Inflammatory macrophage treated with lipopolysaccharide for 4 hours (primary cell): Measurements from ENCODE around the gene CREB3L2.
"Not testable (repeated sequence)": the region's sequence is repeated elsewhere in the genome, so short reads cannot be mapped to it uniquely, and the experiment has no call there.

Source experiments
- DNase-seq: peaks from one replicate; pipeline ENCODE4 v3.0.0-alpha.2; 2020

The CREB3L2 gene

DNA sequence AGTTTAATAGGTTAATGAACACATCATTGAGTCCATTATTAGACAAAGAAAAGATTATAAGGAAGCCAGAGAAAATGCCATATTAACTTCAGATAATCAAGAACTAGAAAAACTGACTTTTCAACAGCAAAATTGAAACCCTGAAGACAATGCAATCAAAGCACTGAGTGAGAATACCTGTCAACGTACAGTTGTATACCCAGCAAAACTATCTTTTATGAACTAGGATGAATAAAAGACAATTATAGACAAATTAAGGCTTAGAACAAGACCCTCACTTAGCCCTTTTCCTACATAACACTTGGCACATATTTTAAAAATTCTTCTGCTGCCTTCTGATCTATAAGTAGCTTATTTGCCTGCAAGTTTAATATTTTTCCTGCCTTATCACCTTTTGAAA is 136.1 kb downstream of the CREB3L2 start:
- no peak for DNase-seq

DNA sequence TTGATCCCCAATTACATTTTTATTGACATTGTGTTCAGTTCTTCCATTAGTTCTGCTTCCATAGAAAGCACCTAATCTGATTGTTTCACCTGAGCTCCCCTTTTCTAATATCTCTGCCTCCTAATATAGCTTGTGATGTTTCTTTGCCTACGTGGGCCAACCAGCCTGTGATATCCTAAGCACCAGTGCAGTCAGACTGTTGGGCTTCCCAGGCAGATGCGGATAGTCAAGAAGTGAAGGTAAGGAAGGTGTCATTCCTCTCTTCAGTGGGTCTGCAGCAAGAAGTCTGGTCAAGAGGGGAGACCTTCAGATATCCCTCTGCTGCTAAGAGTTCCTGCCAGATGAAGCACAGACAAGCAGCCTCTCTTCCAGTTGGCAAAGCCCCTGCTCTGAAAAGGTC is 138.9 kb downstream of the CREB3L2 start:
- DNase-seq, result no peak

DNA sequence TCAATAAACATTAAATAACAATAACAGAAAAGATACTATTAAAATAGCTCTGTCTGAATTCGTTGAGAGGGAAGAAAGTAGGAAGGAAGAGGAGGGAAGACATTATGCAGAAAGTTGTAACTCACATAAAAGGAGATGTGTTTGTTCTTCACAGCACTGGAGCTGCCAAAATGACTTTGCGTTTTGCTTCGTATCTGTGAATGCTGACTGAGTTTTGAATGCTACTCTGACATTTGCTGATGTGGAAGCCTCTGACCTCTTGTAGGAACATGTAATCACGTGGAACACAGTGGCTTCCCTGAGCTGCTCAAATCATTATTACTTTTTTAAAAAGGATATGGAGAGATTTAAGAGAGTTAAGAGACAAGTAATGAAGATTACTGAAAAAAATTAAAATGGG is 139.5 kb downstream of the CREB3L2 start:
- no peak for DNase-seq

DNA sequence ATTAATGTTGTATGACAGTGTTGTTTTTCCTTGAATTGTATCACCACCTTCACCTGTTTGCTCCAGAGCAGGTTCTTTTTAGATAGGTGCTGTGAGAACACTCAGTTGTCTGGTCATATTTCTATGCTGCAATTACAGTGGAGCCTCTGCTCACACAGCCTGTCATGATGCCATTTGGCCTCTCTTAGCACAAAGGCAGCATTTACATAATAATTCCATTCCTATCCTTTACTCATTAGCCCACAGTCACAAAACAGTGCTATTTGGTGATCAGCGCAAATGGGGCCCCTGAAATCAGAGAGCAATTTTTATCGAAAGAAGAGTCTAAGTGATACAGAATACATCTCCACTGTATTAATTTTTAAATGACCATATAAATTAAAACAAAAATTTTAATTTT is 141.3 kb downstream of the CREB3L2 start:
- DNase-seq, result no peak

DNA sequence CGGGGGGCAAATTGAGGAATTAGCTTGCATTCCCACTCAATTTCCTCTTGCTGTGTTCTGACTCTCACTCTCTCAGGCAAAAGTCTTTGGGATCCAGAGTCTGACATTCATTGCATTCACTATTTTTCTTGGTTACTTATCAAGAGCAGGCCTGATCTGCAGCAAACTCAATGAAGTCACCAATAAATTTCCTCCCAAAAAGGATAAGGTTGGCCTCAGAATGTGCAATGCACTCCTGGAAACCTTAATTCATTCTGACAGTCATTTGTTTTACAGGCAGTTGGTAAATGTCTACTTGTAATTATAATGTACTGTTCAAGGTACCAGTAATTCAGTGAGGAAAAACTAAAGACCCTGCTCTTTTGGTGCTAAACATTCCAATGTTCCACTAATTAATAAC is 148.8 kb downstream of the CREB3L2 start:
- no peak for DNase-seq

DNA sequence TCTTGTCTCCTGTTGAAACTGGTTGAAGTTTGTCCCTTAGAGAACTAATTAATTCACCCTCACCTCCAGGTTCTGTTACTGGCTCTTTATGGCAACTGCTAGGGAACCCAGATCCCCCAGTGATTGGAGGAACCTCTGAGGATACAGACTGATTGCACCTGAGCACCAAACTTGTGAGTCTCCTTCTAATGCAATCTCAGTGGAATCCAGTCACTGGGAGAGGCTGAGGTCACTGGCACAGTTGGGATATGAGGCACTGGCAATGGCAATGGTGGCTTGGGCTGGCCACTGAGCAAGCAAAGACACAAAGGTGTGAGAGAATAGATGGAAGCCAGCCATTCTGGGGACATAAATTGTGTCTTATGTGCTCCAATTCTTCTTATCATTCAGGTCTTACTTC is 149.8 kb downstream of the CREB3L2 start:
- DNase-seq, result no peak

DNA sequence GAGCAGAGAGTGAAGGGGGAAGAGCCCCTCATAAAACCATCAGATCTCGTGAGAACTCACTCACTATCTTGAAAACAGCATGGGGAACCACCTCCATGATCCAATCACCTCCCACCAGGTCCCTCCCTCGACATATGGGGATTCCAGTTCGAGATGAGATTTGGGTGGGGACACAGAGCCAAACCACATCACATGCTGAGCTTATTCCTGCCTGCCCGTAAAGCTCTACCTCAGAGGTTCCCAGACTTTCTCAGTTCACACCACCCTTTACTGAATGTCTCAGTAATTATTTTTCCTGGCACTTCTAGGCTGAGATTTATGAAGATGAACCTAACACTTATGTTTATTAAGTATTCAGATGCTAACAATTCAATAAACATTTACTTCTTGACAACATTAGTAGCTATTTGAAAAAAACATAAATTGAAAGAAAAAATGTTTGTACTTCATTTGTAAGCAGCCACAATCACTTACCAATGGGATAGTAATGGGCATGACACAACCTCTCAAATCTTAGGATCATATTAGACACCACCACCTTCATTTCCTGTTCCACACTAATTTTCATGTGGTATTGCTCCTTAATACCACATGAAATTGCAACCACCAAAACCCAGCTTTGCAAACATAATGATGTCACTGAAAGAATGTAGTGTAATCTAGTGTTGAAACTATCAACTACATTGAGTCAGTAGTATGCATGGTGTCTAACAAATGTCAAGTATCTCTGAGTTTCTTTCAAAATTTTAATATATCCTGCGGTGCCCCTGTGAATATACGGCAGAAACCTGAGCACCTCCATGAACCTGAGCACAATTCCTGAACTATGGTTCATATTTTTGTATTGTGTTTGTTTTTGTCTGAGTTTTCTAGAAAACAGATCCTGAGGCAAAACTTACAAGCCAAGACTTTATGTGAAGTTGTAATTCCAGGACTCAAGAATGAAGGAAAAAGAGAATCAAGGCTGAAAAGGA is 150.6 kb downstream of the CREB3L2 start:
- peak; percentile 51 for DNase-seq

DNA sequence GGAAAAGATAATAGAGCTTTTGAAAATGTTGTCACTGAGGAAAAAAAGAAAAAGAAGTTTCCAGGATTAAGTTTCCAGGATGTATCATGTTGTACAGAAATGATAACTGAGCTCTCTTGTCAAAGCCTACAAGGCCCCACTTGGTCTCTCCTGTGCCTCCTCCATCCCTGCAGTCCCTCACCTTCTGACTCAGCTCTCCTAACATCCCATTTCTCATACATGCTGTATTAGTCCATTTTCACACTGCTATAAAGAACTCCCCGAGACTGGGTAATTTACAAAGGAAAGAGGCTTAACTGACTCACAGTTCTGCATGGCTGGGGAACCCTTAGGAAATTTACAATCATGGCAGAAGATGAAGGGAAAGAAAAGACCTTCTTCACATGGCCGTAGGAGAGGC is 151.3 kb downstream of the CREB3L2 start:
- no peak for DNase-seq

DNA sequence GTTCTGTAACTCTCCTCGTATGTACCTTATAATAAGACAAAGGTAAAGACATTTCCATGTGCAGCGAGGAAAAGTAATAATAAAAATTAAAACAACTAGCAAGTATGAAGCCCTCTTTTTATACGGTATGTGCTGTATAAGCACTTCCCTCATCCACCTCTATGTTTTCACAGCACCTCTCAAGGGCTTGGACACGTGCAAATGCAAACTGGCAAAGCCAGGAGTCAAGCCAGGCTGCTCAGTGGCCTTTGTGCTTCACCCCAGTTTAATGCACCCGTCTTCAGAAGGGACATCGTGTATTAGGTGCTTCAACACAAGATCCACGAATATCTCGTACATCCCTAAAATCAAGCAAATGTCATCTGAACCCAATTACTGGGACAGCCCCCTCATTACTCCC is 153.8 kb downstream of the CREB3L2 start:
- no peak for DNase-seq

DNA sequence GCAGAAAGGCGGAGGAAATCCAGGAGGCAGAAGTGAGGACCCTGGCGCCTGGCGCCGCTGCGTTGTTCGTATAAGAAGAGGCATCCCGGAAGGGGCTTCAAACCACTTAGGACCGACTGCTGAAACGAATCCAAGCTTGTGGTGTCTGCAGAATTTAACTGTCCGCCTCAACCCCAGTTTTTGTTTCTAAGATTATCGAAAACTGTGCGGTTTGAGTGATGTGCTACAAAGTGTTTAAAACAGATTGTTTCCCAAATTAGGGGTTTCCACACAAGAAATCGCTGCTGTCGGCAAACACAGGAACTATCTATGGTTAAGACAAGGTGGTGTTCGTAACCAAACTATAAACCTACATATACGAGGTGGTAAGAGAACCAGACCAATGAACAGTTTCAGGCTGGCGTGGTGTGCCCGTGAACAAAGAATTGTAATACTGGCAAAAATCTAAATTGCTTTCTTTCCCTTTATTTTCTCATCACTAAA is 154.3 kb downstream of the CREB3L2 start:
- no peak for DNase-seq

DNA sequence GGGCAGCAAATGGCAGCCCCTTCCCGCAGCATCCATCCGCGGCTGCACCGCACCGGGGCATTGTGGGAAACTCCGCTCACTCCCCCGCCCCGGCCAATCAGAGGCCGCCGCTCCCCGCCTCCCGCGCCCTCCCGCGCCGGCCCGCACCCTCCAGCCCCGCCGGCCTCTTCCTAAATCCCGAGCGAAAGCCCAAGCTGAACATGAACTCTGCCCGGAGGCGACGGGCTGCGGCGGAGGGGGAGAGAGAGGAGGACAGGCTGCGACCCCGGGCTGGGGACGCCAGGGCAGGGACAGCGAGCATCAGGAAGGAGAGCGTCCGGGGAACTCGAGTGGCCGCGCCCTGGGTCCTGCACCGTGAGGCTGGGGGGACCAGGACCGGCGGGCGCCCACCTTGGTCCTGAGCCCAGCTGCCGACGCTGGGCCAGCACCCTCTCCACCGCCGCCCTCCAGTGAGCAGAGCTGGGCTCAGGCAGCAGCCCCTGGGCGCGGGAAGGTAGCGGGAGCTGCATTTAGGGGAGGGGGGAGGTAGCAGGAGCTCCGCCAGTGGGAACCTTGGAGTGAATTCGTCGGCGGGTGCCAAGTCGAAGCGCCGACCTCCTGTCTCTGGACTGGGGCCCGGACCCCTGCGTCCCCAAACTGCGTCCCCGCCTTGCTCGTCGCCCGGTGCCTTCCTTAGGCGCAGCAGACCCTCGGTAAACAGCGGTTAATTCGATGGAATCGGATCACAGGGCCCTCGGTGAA is 154.9 kb downstream of the CREB3L2 start, which contains the start of gene DGKI:
DGKI (minus strand) TSS at position 148 of the 741 bp plus-strand sequence.
- no peak for DNase-seq

DNA sequence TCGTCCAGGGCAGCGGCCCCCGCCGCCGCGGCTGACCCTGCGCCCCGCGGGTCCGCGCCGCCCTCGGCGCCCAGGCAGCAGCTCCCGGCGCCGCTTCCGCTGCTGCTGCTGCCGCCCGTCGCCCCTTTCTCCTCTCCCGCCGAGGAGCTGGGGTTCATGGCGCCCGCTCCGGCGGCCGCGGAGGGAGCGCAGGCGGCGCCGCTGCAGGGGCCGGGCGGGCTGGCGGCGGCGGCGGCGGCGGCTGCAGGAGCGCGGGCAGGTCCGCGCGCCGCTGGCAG is 155.4 kb downstream of the CREB3L2 start:
- DNase-seq, result no peak

DNA sequence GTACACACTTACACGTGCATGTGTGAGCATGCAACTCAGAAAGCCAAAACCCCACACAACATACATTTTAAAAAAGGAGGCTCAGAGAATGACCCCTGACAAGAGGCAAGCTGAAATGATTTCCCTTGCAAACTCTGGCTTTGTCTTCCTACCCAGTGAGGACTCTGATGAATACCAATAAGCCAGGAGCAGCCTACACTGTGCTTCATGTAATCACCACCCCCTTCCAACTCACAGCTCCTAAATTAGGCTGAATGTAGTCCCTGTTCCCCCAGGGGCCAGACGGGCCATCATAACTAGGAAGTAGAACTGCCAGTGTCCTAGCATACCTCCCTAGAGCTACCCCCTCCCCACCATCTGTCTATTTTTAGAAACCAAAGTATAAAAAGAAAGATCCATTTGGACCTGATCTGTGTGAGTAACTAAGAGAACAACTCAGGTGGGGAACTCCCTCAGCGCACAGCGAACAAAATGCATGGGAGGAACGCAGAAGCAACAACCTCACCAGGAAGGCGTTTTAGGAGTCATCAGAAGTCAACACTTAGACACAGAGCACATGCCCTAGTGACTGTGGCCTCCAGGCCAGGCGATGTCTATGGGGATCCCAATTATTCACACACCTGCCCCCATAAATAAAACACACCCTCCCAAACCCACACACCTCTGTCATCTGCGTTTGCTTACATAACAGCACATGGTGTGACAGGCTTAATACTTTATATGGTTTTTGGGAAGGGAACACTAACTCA is 157.0 kb downstream of the CREB3L2 start:
- DNase-seq, result no peak

DNA sequence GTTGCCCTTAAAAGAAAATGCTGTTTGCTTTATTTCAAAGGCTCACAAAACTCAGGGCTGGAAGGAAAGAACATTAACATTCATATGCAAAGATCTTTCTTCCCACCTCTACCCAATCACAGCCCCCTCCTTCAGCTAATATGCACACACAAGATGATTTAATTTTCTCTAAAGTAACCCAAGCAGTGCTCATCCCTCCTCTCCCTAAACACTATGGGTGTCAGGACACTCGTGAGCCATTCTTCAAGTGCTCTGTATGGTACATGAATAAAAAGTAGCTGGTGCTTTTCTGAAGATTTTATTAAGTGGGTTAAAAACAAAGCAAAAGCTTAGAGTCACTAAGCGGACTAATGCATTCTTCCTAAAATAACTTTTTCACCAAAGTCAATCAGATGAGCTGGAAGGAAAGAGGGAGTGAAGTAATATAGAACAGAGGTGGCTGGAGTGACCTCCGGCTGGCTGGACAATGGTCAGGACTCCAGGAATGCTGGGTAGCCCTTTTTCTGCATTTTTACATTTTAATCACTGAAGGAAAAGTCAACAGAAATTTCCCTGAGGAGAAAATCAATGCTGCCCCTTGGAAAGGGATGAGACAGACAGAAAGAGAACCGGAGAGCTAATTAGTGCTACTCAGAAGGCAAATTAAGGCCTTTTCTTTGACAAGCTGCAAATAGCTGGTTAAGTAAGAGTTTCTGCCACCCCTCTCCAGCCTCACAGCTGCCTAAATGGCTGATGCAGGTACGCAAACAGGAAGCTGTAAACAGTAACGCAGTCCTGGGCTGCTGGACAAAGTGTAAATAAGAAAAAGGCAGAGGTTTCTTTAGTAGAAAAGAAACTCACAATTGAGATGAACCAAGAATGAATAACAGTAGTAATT is 161.7 kb downstream of the CREB3L2 start:
- no peak for DNase-seq

DNA sequence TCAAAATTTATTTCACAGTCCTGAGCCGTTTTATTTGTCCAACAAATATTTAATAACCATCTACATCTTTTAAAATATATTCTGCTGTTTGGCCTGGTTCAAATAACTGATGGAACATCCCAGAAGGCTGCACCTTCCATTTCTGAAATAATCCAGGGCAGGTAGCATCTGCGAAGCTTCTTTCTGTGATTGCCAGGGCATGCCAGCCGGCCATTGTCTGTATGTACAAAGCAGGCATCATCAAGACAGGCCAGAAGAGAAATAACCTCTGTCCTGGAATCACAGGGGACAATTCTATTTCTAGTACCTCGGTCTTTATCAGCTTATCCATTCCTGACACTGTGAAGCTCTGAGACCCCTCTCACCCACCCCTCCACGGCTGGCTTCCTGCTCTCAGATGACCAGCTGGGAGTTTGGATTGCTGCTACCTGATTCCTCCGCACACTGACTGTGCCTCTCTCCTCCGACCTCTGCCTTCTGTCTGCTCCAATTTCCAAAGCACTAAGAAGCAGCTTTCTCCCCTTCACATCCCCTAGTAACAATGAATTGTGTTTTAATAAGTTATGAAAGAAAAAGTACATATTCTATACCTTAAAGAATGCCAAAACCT is 163.1 kb downstream of the CREB3L2 start:
- no peak for DNase-seq

DNA sequence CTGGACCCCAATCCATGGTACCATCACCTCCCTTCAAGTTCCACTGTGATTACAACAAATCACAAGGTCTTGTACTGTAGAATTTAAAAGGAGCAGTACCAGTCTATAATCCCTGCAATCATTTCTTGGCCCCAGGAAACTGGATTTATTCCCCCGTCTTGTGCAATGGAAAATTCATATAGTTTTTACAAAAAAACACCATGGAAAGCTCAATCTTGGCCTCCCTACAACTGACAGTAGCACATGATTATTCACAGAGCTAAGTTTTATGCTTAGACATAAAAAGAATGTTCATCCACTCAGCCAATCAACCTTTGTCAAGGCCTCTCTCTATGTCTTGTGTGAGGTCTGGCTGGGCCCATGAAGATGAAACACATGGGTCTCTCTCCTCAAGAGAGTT is 165.3 kb downstream of the CREB3L2 start:
- DNase-seq, result no peak

DNA sequence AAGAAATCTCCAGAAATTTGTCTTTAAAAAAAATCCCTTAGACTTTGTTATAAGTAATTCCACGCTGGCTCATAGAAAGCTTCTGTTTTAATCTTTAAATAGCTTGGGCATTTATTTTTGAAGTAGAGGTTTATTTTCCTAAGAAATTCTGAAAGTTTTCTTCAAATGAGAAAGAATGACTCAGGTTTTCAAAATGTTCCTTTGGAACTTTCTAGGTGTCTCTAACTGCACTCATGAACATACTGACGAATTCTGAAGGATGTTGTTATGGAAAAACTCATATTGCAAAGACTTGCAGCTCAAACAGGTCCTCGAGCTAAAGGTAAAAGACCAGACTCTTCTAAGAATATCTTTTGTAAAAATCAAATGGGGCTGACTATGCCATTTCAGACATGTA is 165.8 kb downstream of the CREB3L2 start:
- DNase-seq, result no peak

DNA sequence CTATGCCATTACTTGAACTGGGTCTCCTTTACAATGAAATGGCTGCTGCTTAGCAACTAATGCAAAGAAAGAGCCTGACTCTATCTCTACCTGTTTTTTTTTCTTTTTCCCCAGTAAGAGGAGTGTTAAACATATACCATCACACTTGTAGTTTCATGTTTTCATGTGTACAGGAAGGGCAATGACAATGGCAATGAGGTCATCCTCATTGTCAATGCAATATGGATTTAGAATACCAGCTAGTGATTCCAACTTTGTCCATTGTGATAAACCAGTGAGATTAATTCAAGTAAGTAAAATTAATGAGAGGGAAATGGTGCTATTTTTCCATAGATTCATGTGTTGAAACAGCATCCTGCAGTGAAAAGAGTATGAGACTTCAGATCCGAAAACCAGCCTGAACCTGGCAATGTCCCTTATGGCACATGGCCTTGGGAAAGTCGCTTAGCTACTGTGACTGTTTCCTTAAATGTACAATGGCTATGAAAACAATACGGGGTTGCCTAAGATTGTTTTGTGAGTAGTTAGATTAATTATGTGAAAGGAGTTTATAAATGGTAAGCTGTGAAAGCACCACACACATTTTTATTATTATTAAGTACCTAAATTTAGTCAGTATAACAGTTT is 166.3 kb downstream of the CREB3L2 start:
- no peak for DNase-seq

DNA sequence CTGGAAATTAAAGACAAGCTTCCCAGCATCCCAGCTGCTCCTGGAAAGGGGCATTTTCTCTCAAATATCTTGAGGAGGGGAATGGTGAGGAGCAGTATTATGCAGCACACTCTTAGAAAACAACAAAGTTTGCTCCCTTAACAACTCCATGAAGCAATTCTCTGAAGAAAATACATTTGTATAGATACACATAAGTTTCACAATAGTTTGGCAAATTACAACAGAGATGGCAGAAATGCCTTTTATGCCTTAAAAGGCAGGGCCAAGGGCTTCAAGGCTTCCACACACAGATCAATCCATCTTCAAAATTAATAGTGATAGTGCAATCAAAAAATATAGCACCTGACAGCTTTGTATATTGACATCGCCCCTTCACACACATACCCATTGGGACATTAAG is 167.3 kb downstream of the CREB3L2 start:
- no peak for DNase-seq

DNA sequence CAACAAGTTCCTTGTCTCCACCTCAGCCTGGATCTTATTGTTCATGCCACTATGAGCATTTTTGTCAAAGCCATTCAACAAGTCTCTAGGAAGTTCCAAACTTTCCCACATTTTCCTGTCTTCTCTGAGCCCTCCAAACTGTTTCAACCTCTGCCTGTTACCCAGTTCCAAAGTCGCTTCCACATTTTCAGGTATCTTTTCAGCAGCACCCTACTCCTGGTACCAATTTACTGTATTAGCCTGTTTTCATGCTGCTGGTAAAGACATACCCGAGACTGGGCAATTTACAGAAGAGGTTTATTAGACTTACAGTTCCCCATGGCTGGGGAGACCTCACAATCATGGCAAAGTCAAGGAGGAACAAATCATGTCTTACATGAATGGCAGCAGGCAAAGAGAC is 168.9 kb downstream of the CREB3L2 start:
- DNase-seq, result not testable (repeated sequence)

DNA sequence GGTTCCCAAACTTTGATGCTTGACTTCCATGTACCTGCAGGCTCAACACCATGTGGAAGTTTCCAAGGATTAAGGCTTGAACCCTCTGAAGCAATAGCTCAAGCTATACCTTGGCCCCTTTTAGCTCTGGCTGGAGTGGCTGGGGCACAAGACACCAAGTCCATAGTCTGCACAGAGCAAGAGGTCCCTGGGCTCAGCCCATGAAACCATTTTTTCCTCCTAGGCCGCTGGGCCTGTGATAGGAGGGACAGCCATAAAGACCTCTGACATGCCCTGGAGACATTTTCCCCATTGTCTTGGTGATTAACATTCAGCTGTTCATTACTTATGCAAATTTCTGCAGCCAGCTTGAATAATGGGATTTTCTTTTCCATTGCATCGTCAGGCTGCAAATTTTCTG is 169.5 kb downstream of the CREB3L2 start:
- DNase-seq, result no peak
